Measurements from ENCODE around the gene MTFMT.

- no peak for TF ChIP-seq JUND (IDR thresholded peaks at IDR 0.05)
- TF ChIP-seq CTCF (IDR thresholded peaks at IDR 0.05; ENCODE audit: low read depth, low read length, missing input control): no peak
- TF ChIP-seq EGR1 (IDR thresholded peaks at IDR 0.05; ENCODE audit: low read depth in 2 of 2): no peak
- TF ChIP-seq MAX (IDR thresholded peaks at IDR 0.05): no peak
- no peak for TF ChIP-seq RAD21 (IDR thresholded peaks at IDR 0.05)
- no peak for TF ChIP-seq ZBTB33 (IDR thresholded peaks at IDR 0.05)
Measured at GRCh38 chr15:65004993-65005392, 24.4 kb downstream of the MTFMT start.
